Astrocyte of the spinal cord (primary cell): Measurements from ENCODE around the gene ATP8B3.

Source experiments
- DNase-seq: peaks from one replicate; pipeline ENCODE4 v3.0.0; 2011; ENCODE audit warnings: low read depth, low spot score
- H3K4me3 ChIP-seq: 2 replicates; pipeline ENCODE4 v1.5.1; 2011; ENCODE audit warnings: low read depth, mild to moderate bottlenecking, low read length, moderate library complexity
- in situ Hi-C: cut with HindIII; loops from 2 replicates; pipeline ENCODE4 v1.10.0; 2017; ENCODE audit warnings: low sequenced_read_pairs
- TF ChIP-seq, protein P1 (sequence below): IDR thresholded peaks from 2 replicates; pipeline ENCODE4 v1.5.1; 2012; ENCODE audit warnings: low read depth, mild to moderate bottlenecking, low read length, inconsistent platforms

The ATP8B3 gene

DNA sequence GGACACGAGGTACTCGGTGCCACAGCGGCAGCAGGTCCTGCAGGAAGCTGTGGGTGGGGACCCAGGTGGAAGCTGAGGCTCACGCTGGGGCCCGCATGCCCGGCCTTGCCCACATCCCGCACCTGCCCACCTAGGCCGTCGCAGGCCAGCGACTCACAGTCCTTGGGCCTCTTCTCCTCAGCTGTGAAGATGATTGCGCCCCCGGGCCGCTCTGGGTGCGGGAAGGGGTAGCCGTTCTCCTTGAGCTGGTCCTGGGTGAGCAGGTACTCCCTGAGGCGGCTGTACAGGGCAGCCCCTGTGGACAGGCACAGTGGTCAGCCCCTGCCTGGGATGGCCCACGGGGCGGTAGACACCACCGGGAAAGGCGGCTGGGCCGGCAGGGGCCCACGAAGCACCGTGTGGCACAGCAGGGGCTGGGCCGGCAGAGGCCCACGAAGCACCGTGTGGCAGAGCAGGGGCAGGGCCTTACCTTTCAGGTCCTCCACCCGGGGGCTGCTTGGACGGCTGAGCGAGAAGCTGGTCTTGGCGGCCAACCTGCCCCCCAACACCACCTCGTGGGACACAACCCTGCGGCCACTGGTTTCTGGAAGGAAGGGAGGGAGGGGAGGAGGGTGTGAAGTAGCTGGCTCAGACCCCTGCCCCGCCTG lies 6.6 kb upstream of the ATP8B3 start:
- in situ Hi-C loops, result no loop called here
- TF ChIP-seq, protein P1, sequence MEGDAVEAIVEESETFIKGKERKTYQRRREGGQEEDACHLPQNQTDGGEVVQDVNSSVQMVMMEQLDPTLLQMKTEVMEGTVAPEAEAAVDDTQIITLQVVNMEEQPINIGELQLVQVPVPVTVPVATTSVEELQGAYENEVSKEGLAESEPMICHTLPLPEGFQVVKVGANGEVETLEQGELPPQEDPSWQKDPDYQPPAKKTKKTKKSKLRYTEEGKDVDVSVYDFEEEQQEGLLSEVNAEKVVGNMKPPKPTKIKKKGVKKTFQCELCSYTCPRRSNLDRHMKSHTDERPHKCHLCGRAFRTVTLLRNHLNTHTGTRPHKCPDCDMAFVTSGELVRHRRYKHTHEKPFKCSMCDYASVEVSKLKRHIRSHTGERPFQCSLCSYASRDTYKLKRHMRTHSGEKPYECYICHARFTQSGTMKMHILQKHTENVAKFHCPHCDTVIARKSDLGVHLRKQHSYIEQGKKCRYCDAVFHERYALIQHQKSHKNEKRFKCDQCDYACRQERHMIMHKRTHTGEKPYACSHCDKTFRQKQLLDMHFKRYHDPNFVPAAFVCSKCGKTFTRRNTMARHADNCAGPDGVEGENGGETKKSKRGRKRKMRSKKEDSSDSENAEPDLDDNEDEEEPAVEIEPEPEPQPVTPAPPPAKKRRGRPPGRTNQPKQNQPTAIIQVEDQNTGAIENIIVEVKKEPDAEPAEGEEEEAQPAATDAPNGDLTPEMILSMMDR, result no peak
- DNase-seq, result no peak
- H3K4me3 ChIP-seq, result no peak overlapping the region

DNA sequence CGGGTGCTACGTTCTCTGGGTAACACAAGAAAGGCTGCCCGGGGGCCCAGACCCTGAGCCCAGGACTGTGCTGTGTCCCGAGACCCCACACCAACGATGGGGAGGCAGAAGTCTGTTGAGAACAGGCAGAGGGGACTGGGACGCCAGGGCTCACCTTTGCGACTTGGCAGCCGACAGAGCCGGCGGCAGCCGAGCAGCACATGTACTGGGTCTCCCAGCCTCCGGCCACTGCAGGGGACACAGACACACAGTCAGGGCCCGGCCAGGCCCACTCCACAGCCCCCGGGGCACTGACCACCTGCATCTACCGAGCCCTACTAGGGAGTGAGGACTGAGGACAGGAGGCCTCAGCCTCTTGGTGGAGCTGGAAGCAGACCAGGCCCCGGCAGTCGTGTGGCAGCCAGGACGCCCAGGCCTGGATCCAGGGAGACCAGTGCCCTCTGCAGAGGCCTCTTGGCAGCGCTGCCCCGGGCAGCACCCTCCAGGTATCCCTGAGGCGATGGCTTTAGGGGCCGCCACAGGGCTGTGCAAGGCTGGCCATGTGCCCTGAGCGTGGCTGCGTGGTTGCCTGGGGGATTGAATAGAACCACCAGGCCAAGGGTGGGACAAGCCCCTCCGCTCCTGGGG lies 5.6 kb upstream of the ATP8B3 start:
- no peak overlapping the region for H3K4me3 ChIP-seq
- TF ChIP-seq, protein P1, result no peak
- DNase-seq, result no peak
- in situ Hi-C loops, result no loop called here

DNA sequence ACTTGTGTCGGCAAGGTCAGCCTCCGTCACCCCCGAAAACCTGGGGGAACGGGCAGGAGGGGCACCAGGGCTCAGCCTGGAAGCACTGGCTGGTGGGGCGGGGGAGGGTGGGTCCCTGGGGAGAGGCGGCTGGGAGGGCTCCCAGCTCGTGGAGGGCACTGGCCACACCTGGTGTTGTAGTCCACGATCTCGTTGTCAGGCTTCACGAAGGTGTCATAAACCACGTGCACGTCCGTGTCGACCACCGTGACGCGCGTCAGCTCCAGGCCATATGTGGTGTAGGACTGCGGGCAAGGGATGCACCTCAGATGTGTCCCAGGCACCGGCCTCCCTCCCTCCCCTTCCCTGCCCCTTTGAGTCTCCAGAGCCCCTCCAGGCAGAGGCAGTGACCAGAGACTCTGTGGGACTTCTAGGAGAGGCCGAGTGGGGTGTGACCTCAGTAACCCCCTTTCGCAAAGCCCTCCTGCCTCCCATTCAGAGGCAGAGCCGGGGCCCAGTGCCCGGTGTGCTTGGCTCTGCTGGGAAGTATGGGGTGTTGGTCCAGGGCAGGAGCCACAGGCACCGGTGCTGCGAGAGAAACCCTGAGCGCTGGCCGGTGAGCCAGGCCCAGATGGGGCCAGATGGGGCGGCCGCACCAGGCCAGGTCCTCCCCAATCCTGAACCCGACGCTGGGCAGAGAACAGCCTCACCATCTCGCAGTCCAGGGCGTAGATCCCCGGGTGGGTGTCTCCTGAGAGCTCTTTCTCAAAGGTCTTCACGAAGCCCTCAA lies 4.6 kb upstream of the ATP8B3 start:
- no peak overlapping the region for H3K4me3 ChIP-seq
- no peak for DNase-seq
- TF ChIP-seq, protein P1, result no peak
- in situ Hi-C loops, result no loop called here

DNA sequence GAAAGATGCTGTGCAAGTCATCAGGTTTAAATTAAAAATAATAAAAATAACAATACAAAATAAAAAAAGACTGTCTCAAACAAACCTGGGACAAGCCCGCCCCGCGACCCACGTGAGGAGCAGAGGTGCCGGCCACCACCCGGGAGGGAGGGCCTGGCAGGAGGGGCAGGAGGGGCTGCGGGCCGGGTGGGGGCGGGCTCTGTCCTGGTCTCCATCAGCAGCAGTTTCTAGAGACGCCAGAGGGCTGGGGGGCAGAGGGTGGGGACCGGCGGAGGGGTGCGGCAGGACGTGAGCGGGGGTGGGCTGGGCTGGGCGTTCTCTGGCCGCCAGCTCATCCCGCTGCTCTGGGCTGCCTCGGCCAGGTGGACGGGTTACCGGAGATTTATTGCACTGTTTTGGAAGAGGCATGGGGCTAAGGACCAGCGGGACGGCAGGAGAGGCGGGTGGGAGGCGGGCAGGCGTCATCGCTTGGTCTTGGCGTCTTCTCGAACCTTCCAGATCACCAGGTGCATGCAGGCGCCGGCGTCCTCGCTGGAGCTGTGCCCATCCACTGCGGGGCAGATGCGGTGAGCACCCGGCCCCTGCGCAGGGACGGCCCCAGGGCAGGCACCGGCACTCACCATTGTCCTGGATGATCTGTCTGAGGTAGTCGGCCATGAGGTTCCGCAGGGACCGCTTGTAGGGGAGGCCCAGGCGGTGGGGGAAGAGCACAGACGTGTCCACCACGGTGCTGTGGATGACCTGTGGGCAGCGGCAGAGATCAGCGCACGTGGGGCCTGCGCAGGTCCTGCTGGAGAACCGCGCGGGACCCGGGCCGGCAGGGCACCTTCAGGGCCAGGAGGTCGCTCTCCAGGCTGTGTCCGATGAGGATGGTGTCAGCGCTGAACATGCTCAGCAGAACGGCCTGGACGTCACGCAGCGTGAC lies 3.8 kb upstream of the ATP8B3 start:
- no peak overlapping the region for H3K4me3 ChIP-seq
- TF ChIP-seq, protein P1, result no peak
- in situ Hi-C loops, result no loop called here
- no peak for DNase-seq

DNA sequence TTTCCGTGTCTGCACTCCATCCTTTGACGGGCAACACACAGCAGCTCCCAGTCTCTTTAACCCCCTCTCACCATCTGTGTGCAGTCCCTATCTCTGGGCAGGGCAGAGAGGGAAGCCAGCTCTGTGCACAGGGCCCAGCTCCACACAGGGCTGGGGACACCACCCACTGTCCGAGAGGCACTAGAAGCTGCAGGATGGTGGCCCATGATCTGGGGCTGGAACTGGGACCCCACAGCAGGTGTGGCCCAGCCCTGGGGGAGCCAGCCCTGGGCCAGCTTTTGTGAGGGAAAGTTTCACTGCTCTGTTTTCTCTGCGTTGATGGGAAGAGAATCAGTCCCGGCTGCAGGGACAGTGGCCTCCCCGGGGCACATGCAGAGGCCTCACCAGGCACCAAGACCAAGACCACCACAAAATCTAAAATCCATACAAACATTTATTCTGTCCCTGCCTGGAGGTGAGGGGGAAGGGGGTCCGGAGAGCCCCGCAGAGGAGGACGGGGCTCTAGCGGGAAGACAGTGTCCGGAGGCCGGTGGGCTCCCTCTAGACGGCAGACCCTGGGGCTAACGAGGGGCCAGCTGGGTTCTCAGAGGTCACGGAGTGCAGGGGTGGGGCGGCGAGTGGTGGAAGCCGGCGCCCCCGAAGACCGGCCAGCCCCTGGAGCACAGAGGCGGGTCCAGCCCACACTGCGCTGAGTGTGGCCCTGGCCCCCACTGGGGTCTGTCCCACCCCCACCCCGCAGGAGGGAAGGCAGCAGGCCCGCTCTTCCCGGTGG lies 2.9 kb upstream of the ATP8B3 start:
- in situ Hi-C loops, result no loop called here
- no peak overlapping the region for H3K4me3 ChIP-seq
- DNase-seq, result no peak
- TF ChIP-seq, protein P1, result no peak
